K562 (cell line): Measurements from ENCODE around the gene RAB32. TPM values are rescaled to one million over a fixed set of nuclear protein-coding genes. Genes with fewer than 3 reads are reported as not detected.

Experiments used
- ATAC-seq: fragments of 200-7000 bp; cut with Tn5 transposase; 3 replicates; pipeline ENCODE4 v1.9.1; 2020; ENCODE audit warnings: moderate library complexity
- BruUV-seq: library from RNA; stranded (reverse); fragments of 400-500 nt; replicated peaks from 2 replicates; lab custom pipeline; 2021; lab: Mats Ljungman, UMichigan
- CTCF ChIA-PET: fragments of 300-600 bp; formaldehyde crosslinking; extraction: SDS; loops from one replicate; lab custom pipeline; 2021; ENCODE audit warnings: low intra/inter-chr PET ratio; lab: Yijun Ruan, JAX
- POLR2A ChIA-PET: fragments of 300-600, 350-650 bp; sonication (Branson Sonifier 250); formaldehyde crosslinking; extraction: SDS; loops from one replicate; lab custom pipeline; 2021; ENCODE audit warnings: antibody characterized with exemption, inconsistent platforms; lab: Yijun Ruan, JAX
- DNase-seq, 4 experiments: peaks; one replicate each; pipeline versions ENCODE4 v3.0.0 to v3.0.0-alpha.2; 2011 to 2018; ENCODE audit warnings: low spot score in 3 of 4, mixed read lengths in 3 of 4; ENCODE audit errors: extremely low read depth in 1 of 4
- FAIRE-seq: peaks from 2 replicates; lab custom pipeline; 2011; peaks lifted over from hg19 to GRCh38; lab: Jason Lieb, UNC
- H2AFZ ChIP-seq: 2 replicates; pipeline ENCODE4 v1.6.0; 2011; ENCODE audit warnings: low read depth, low read length, control low read depth, inconsistent platforms
- H3K27ac ChIP-seq: fragments of 200-600 bp; 3 replicates; pipeline ENCODE4 v1.8.0; 2011; ENCODE audit warnings: low read depth, mild to moderate bottlenecking, control low read depth, inconsistent platforms, low read length, moderate library complexity, mixed read lengths; ENCODE audit errors: extremely low read depth
- H3K27me3 ChIP-seq, 2 experiments: fragments of 300-600 bp in 1 of 2; 2 replicates in 1 of 2; 3 replicates in 1 of 2; pipeline versions ENCODE4 v1.6.0 to v1.8.0; 2011; ENCODE audit warnings: inconsistent platforms in 2 of 2, low read length in 2 of 2, mild to moderate bottlenecking in 1 of 2, mixed read lengths in 1 of 2, moderate library complexity in 1 of 2; ENCODE audit not compliant: control insufficient read depth in 2 of 2, insufficient read depth in 2 of 2
- H3K36me3 ChIP-seq: fragments of 300-600 bp; 3 replicates; pipeline ENCODE4 v1.8.0; 2011; ENCODE audit warnings: mild to moderate bottlenecking, low read length, inconsistent platforms; ENCODE audit not compliant: control insufficient read depth, insufficient read depth
- H3K4me1 ChIP-seq, 2 experiments: fragments of 200-600 bp in 1 of 2; replicated peaks in 1 of 2; 2 replicates in 1 of 2; 3 replicates in 1 of 2; pipeline versions ENCODE4 v1.5.1 to v1.8.0; 2011; ENCODE audit warnings: inconsistent platforms in 2 of 2, low read length in 2 of 2, mild to moderate bottlenecking in 1 of 2, mixed read lengths in 1 of 2, moderate library complexity in 1 of 2; ENCODE audit not compliant: control insufficient read depth in 2 of 2, insufficient read depth in 2 of 2
- H3K4me2 ChIP-seq: 2 replicates; pipeline ENCODE4 v1.6.1; 2011; ENCODE audit warnings: low read length, control low read depth, inconsistent platforms, mixed read lengths; ENCODE audit not compliant: insufficient read depth
- H3K4me3 ChIP-seq: fragments of 200-600 bp; sonication (generic), shearing (Covaris generic); 2 replicates; pipeline ENCODE4 v1.5.1; 2016; ENCODE audit warnings: control low read depth, inconsistent platforms
- H3K79me2 ChIP-seq: fragments of 200-600 bp; 3 replicates; pipeline ENCODE4 v1.8.0; 2011; ENCODE audit warnings: low read length, inconsistent platforms; ENCODE audit not compliant: control insufficient read depth, insufficient read depth
- H3K9ac ChIP-seq, 2 experiments: 2 replicates each; pipeline versions ENCODE4 v1.6.0 to v1.6.1; 2011; ENCODE audit warnings: low read depth in 2 of 2, low read length in 2 of 2, control low read depth in 1 of 2, inconsistent platforms in 1 of 2, mild to moderate bottlenecking in 1 of 2, mixed read lengths in 1 of 2; ENCODE audit not compliant: insufficient read depth in 1 of 2
- H3K9me1 ChIP-seq: one replicate; pipeline ENCODE4 v1.6.0; 2011; ENCODE audit warnings: inconsistent platforms, mild to moderate bottlenecking, low read length, moderate library complexity; ENCODE audit not compliant: control insufficient read depth, insufficient read depth
- H3K9me3 ChIP-seq: replicated peaks from 2 replicates; pipeline ENCODE4 v1.5.1; 2011; ENCODE audit warnings: low read depth, low read length, inconsistent platforms; ENCODE audit not compliant: control insufficient read depth, insufficient read depth
- H4K20me1 ChIP-seq: replicated peaks from 2 replicates; pipeline ENCODE4 v1.6.1; 2011; ENCODE audit warnings: low read length, inconsistent platforms, mixed read lengths; ENCODE audit not compliant: control insufficient read depth, insufficient read depth
- ATF7 ChIP-seq: fragments of 450-650 bp; IDR thresholded peaks from 2 replicates; pipeline ENCODE4 v1.7.1; 2014; ENCODE audit warnings: mild to moderate bottlenecking, moderate library complexity
- CBFA2T3 ChIP-seq: fragments of 450-650 bp; IDR thresholded peaks from 2 replicates; pipeline ENCODE4 v1.6.1; 2017
- CXXC5 ChIP-seq: fragments of 250-450 bp; sonication (Bioruptor Pico); IDR thresholded peaks from 2 replicates; pipeline ENCODE4 v1.8.0; 2022; ENCODE audit warnings: inconsistent platforms, mild to moderate bottlenecking, moderate library complexity
- MAZ ChIP-seq, 2 experiments: fragments of 450-650 bp in 1 of 2; sonication (generic) in 1 of 2; formaldehyde crosslinking; IDR thresholded peaks in 1 of 2; conservative IDR thresholded peaks in 1 of 2; 2 replicates each; pipeline versions ENCODE4 v1.4.0 to v1.5.0; 2020; ENCODE audit warnings: mild to moderate bottlenecking in 1 of 2, missing genetic modification reagents in 1 of 2
- NR2F6 ChIP-seq: fragments of 450-650 bp; formaldehyde crosslinking; IDR thresholded peaks from 2 replicates; pipeline ENCODE4 v1.4.0; 2020; ENCODE audit warnings: mild to moderate bottlenecking
- PHTF2 ChIP-seq: fragments of 250-450 bp; sonication (Bioruptor Pico); IDR thresholded peaks from 2 replicates; pipeline ENCODE4 v1.5.0; 2021; ENCODE audit warnings: mild to moderate bottlenecking
- RBM39 ChIP-seq: fragments of 200-400 bp; formaldehyde crosslinking; optimal IDR thresholded peaks from 2 replicates; pipeline ENCODE3; 2018; ENCODE audit warnings: low read depth, low read length
- SREBF1 ChIP-seq: fragments of 150-350 bp; IDR thresholded peaks from 2 replicates; pipeline ENCODE4 v1.6.1; 2014; ENCODE audit warnings: antibody characterized with exemption, low read depth, low read length, borderline replicate concordance
- ZBTB17 ChIP-seq: fragments of 450-650 bp; formaldehyde crosslinking; IDR thresholded peaks from 2 replicates; pipeline ENCODE4 v1.4.0; 2020; ENCODE audit warnings: mild to moderate bottlenecking
- ZNF263 ChIP-seq: sonication (generic); formaldehyde crosslinking; IDR thresholded peaks from 2 replicates; pipeline ENCODE4 v1.8.0; 2022; ENCODE audit warnings: mild to moderate bottlenecking, missing genetic modification reagents, borderline replicate concordance
- WGBS: fragments of 100-300 bp; shearing (Covaris generic); methylation state at CpG from one replicate; pipeline ENCODE4 v1.1.6; 2016; ENCODE audit warnings: low coverage, mixed read lengths; ENCODE audit not compliant: insufficient coverage; ENCODE audit errors: missing lambda C conversion rate; 5-methylcytosine and 5-hydroxymethylcytosine counted together
- in situ Hi-C: fragments of 300-500 bp; cut with MboI; formaldehyde crosslinking; loops from 4 replicates; pipeline ENCODE4 v1.15.0; 2018; ENCODE audit warnings: inconsistent platforms, mixed read lengths
- intact Hi-C: fragments of 100-400 bp; cut with micrococcal nuclease; formaldehyde crosslinking; loops from 2 replicates; pipeline ENCODE4 v1.14.2; 2022
- polyA plus RNA-seq, 8 experiments: library from polyadenylated mRNA; depleted of rRNA in 4 of 8; stranded (reverse) in 5 of 8; unstranded in 3 of 8; fragments of >200 nt; fragmentation: Nextera tagmentation in 2 of 8; fragmentation: Illumina TruSeq in 1 of 8; extraction: Ambion mirVana in 2 of 8; extraction: Trizol in 1 of 8; gene quantifications; 2 replicates each; pipeline versions ENCODE4 v1.2.1 to v1.2.3, GENCODE V29; 2011 to 2014; ENCODE audit warnings: inconsistent platforms in 1 of 8, missing spikeins in 1 of 8
- total RNA-seq, 7 experiments: library from RNA; depleted of rRNA in 6 of 7; stranded (reverse); fragments of >200 nt in 6 of 7; fragmentation: Illumina TruSeq in 2 of 7; extraction: Trizol in 2 of 7; gene quantifications; 2 replicates each; pipeline versions ENCODE4 v1.2.1 to v1.2.3, GENCODE V29; 2011 to 2021; ENCODE audit warnings: low replicate concordance in 1 of 7
- TF ChIP-seq, protein P1 (sequence below): sonication (generic); formaldehyde crosslinking; IDR thresholded peaks from 2 replicates; pipeline ENCODE4 v1.8.1; 2023; ENCODE audit warnings: mild to moderate bottlenecking, missing genetic modification reagents
- TF ChIP-seq, protein P2 (sequence below): IDR thresholded peaks from 2 replicates; pipeline ENCODE4 v1.6.1; 2011; ENCODE audit not compliant: insufficient read length; ENCODE audit errors: extremely low read depth

RAB32 gene
- total and polyA plus RNA-seq, 9 of the 15 experiments (the other 6 are each of a cell fraction or from before 2014, with no cell fraction given): 2.5 to 16.6 (median 11.0) TPM

DNA sequence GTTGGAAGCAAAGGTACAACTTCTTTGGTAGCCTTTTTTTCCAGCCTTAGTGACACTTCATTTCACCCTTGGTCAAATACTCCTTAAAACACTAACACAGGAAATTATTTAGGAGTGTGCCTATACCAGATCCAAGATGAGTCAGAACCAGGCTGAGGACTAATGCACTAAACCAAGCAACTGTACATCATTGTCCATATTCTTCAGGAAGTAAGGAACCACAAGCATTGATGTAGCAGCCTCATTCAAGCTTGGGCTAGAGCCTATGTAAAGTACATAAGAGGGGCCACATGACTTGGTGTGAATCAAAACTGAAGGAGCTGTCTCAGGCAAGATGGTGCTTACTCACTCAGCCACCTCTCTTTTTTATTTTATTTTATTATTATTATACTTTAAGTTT, 34.4 kb downstream of the RAB32 start:
- no peak overlapping the region for H3K9ac ChIP-seq
- H3K27ac ChIP-seq: no peak overlapping the region
- DNase-seq: no peak
- H3K4me3 ChIP-seq: no peak overlapping the region
- H4K20me1 ChIP-seq: no peaks in the 10 kb centered on the region
- no peak for ATAC-seq
- no peaks in the 10 kb centered on the region for H3K36me3 ChIP-seq
- POLR2A ChIA-PET: no interaction called here
- H3K79me2 ChIP-seq: no peaks in the 10 kb centered on the region
- intact Hi-C loops: no loop called here
- no peaks in the 10 kb centered on the region for H3K9me1 ChIP-seq
- no peak overlapping the region for H2AFZ ChIP-seq
- TF ChIP-seq CBFA2T3 (no peak), NR2F6 (CRISPR knock-in tag) (no peak), ZNF263 (CRISPR knock-in tag) (no peak), RBM39 (no peak), ZBTB17 (CRISPR knock-in tag) (no peak), MAZ (CRISPR knock-in tag; conservative IDR thresholded peaks at IDR 0.05 in 1 of 2, IDR thresholded peaks at IDR 0.05 in 1 of 2) (no peak), ATF7 (no peak)
- TF ChIP-seq, all 486 proteins: peak for 0
- no TSS peak for BruUV-seq
- in situ Hi-C loops: no loop called here
- no peak overlapping the region for H3K4me2 ChIP-seq
- H3K4me1 ChIP-seq: no peaks in the 10 kb centered on the region
- no peaks in the 10 kb centered on the region for H3K27me3 ChIP-seq
- H3K9me3 ChIP-seq: no peaks in the 10 kb centered on the region
- FAIRE-seq: no peak
- CTCF ChIA-PET: no interaction called here

DNA sequence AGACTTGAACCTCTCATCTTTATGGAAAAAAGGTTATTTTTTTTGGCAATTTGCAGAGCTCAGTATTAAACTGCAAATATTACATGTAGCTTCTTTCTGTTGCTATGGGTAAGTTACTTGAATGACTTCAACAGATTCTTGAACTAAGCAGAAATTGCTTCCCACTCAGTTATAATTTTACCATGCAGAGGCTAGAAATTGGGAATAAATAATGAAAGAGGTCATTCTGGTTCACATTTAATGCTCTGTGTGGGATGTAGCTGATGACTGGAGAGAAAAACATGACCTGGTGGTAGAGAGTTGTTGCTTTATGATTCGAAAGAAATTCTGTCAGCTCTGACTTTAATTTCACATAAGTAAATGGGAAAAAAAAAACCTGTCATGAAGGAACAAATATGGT, 38.3 kb downstream of the RAB32 start:
- intact Hi-C loops (no loop called here), in situ Hi-C loops (no loop called here)
- no TSS peak for BruUV-seq
- no peaks in the 10 kb centered on the region for H4K20me1 ChIP-seq
- ATAC-seq: no peak
- no peaks in the 10 kb centered on the region for H3K36me3 ChIP-seq
- H2AFZ ChIP-seq: no peak overlapping the region
- TF ChIP-seq SREBF1 (no peak), PHTF2 (no peak), CXXC5 (no peak)
- TF ChIP-seq, protein P1, sequence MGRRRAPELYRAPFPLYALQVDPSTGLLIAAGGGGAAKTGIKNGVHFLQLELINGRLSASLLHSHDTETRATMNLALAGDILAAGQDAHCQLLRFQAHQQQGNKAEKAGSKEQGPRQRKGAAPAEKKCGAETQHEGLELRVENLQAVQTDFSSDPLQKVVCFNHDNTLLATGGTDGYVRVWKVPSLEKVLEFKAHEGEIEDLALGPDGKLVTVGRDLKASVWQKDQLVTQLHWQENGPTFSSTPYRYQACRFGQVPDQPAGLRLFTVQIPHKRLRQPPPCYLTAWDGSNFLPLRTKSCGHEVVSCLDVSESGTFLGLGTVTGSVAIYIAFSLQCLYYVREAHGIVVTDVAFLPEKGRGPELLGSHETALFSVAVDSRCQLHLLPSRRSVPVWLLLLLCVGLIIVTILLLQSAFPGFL: no peak
- TF ChIP-seq, protein P2, sequence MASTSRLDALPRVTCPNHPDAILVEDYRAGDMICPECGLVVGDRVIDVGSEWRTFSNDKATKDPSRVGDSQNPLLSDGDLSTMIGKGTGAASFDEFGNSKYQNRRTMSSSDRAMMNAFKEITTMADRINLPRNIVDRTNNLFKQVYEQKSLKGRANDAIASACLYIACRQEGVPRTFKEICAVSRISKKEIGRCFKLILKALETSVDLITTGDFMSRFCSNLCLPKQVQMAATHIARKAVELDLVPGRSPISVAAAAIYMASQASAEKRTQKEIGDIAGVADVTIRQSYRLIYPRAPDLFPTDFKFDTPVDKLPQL: no peak
- TF ChIP-seq, all 486 proteins: peak for 0
- no peaks in the 10 kb centered on the region for H3K79me2 ChIP-seq
- CTCF ChIA-PET: no interaction called here
- POLR2A ChIA-PET: no interaction called here
- H3K9me3 ChIP-seq: no peaks in the 10 kb centered on the region
- H3K4me1 ChIP-seq: no peaks in the 10 kb centered on the region
- H3K4me3 ChIP-seq: no peak overlapping the region
- H3K9me1 ChIP-seq: no peaks in the 10 kb centered on the region
- WGBS: 0% methylated on average over 1 of the region's 1 CpG
- H3K27ac ChIP-seq: no peak overlapping the region
- H3K27me3 ChIP-seq: no peaks in the 10 kb centered on the region
- no peak overlapping the region for H3K4me2 ChIP-seq
- no peak for DNase-seq
- FAIRE-seq: no peak
- no peak overlapping the region for H3K9ac ChIP-seq
